K562 (cell line): ENCODE measurements around the gene GPR37L1. TPM values are rescaled to one million over a fixed set of nuclear protein-coding genes. Genes with fewer than 3 reads are reported as not detected.
A peak's percentile ranks its signal among the peaks of the same experiment; 100 is the strongest.

Source experiments
- ATAC-seq: fragments of 200-7000 bp; cut with Tn5 transposase; 3 replicates; pipeline ENCODE4 v1.9.1; 2020; ENCODE audit warnings: moderate library complexity
- BruUV-seq: library from RNA; stranded (reverse); fragments of 400-500 nt; replicated peaks from 2 replicates; lab custom pipeline; 2021; lab: Mats Ljungman, UMichigan
- CTCF ChIA-PET: fragments of 300-600 bp; formaldehyde crosslinking; extraction: SDS; loops from one replicate; lab custom pipeline; 2021; ENCODE audit warnings: low intra/inter-chr PET ratio; lab: Yijun Ruan, JAX
- POLR2A ChIA-PET: fragments of 300-600, 350-650 bp; sonication (Branson Sonifier 250); formaldehyde crosslinking; extraction: SDS; loops from one replicate; lab custom pipeline; 2021; ENCODE audit warnings: antibody characterized with exemption, inconsistent platforms; lab: Yijun Ruan, JAX
- DNase-seq, 4 experiments: peaks; one replicate each; pipeline versions ENCODE4 v3.0.0 to v3.0.0-alpha.2; 2011 to 2018; ENCODE audit warnings: low spot score in 3 of 4, mixed read lengths in 3 of 4; ENCODE audit errors: extremely low read depth in 1 of 4
- FAIRE-seq: peaks from 2 replicates; lab custom pipeline; 2011; peaks lifted over from hg19 to GRCh38; lab: Jason Lieb, UNC
- H2AFZ ChIP-seq: 2 replicates; pipeline ENCODE4 v1.6.0; 2011; ENCODE audit warnings: low read depth, low read length, control low read depth, inconsistent platforms
- H3K27ac ChIP-seq: fragments of 200-600 bp; 3 replicates; pipeline ENCODE4 v1.8.0; 2011; ENCODE audit warnings: low read depth, mild to moderate bottlenecking, control low read depth, inconsistent platforms, low read length, moderate library complexity, mixed read lengths; ENCODE audit errors: extremely low read depth
- H3K27me3 ChIP-seq, 2 experiments: fragments of 300-600 bp in 1 of 2; 2 replicates in 1 of 2; 3 replicates in 1 of 2; pipeline versions ENCODE4 v1.6.0 to v1.8.0; 2011; ENCODE audit warnings: inconsistent platforms in 2 of 2, low read length in 2 of 2, mild to moderate bottlenecking in 1 of 2, mixed read lengths in 1 of 2, moderate library complexity in 1 of 2; ENCODE audit not compliant: control insufficient read depth in 2 of 2, insufficient read depth in 2 of 2
- H3K36me3 ChIP-seq: fragments of 300-600 bp; 3 replicates; pipeline ENCODE4 v1.8.0; 2011; ENCODE audit warnings: mild to moderate bottlenecking, low read length, inconsistent platforms; ENCODE audit not compliant: control insufficient read depth, insufficient read depth
- H3K4me1 ChIP-seq, 2 experiments: fragments of 200-600 bp in 1 of 2; replicated peaks in 1 of 2; 2 replicates in 1 of 2; 3 replicates in 1 of 2; pipeline versions ENCODE4 v1.5.1 to v1.8.0; 2011; ENCODE audit warnings: inconsistent platforms in 2 of 2, low read length in 2 of 2, mild to moderate bottlenecking in 1 of 2, mixed read lengths in 1 of 2, moderate library complexity in 1 of 2; ENCODE audit not compliant: control insufficient read depth in 2 of 2, insufficient read depth in 2 of 2
- H3K4me2 ChIP-seq: 2 replicates; pipeline ENCODE4 v1.6.1; 2011; ENCODE audit warnings: low read length, control low read depth, inconsistent platforms, mixed read lengths; ENCODE audit not compliant: insufficient read depth
- H3K4me3 ChIP-seq: fragments of 200-600 bp; sonication (generic), shearing (Covaris generic); 2 replicates; pipeline ENCODE4 v1.5.1; 2016; ENCODE audit warnings: control low read depth, inconsistent platforms
- H3K79me2 ChIP-seq: fragments of 200-600 bp; 3 replicates; pipeline ENCODE4 v1.8.0; 2011; ENCODE audit warnings: low read length, inconsistent platforms; ENCODE audit not compliant: control insufficient read depth, insufficient read depth
- H3K9ac ChIP-seq, 2 experiments: 2 replicates each; pipeline versions ENCODE4 v1.6.0 to v1.6.1; 2011; ENCODE audit warnings: low read depth in 2 of 2, low read length in 2 of 2, control low read depth in 1 of 2, inconsistent platforms in 1 of 2, mild to moderate bottlenecking in 1 of 2, mixed read lengths in 1 of 2; ENCODE audit not compliant: insufficient read depth in 1 of 2
- H3K9me1 ChIP-seq: one replicate; pipeline ENCODE4 v1.6.0; 2011; ENCODE audit warnings: inconsistent platforms, mild to moderate bottlenecking, low read length, moderate library complexity; ENCODE audit not compliant: control insufficient read depth, insufficient read depth
- H3K9me3 ChIP-seq: replicated peaks from 2 replicates; pipeline ENCODE4 v1.5.1; 2011; ENCODE audit warnings: low read depth, low read length, inconsistent platforms; ENCODE audit not compliant: control insufficient read depth, insufficient read depth
- H4K20me1 ChIP-seq: replicated peaks from 2 replicates; pipeline ENCODE4 v1.6.1; 2011; ENCODE audit warnings: low read length, inconsistent platforms, mixed read lengths; ENCODE audit not compliant: control insufficient read depth, insufficient read depth
- ATF2 ChIP-seq: sonication (generic); formaldehyde crosslinking; IDR thresholded peaks from 2 replicates; pipeline ENCODE4 v1.8.1; 2022; ENCODE audit warnings: missing genetic modification reagents
- BHLHE40 ChIP-seq: IDR thresholded peaks from 2 replicates; pipeline ENCODE4 v1.6.1; 2011; ENCODE audit warnings: low read length, improper control_type of control experiment
- BRD4 ChIP-seq: fragments of 200-600 bp; sonication (generic); IDR thresholded peaks from 2 replicates; pipeline ENCODE4 v1.6.1; 2017; ENCODE audit warnings: inconsistent platforms
- KLF13 ChIP-seq: fragments of 450-650 bp; IDR thresholded peaks from 2 replicates; pipeline ENCODE4 v1.6.1; 2016; ENCODE audit warnings: missing genetic modification characterization, low read depth, mild to moderate bottlenecking, missing compliant biosample characterization, moderate library complexity, borderline replicate concordance
- RNF2 ChIP-seq: sonication (generic); IDR thresholded peaks from 2 replicates; pipeline ENCODE4 v1.6.1; 2016
- RREB1 ChIP-seq: fragments of 250-450 bp; sonication (Bioruptor Pico); IDR thresholded peaks from 2 replicates; pipeline ENCODE4 v1.4.0; 2020
- ZBTB11 ChIP-seq, 3 experiments: fragments of 200-800 bp in 1 of 3; fragments of 250-450 bp in 1 of 3; fragments of 450-650 bp in 1 of 3; sonication (Bioruptor Pico) in 1 of 3; sonication (Bioruptor generic) in 1 of 3; formaldehyde crosslinking in 1 of 3; IDR thresholded peaks; 2 replicates each; pipeline versions ENCODE4 v1.6.1 to v1.8.0; 2016 to 2022; ENCODE audit warnings: mild to moderate bottlenecking in 2 of 3, missing genetic modification characterization in 2 of 3, missing compliant biosample characterization in 1 of 3, moderate library complexity in 1 of 3
- ZNF140 ChIP-seq: fragments of 250-450 bp; sonication (Bioruptor Pico); IDR thresholded peaks from 2 replicates; pipeline ENCODE4 v1.8.0; 2021; ENCODE audit warnings: moderate library complexity, mild to moderate bottlenecking, inconsistent platforms
- WGBS: fragments of 100-300 bp; shearing (Covaris generic); methylation state at CpG from one replicate; pipeline ENCODE4 v1.1.6; 2016; ENCODE audit warnings: low coverage, mixed read lengths; ENCODE audit not compliant: insufficient coverage; ENCODE audit errors: missing lambda C conversion rate; 5-methylcytosine and 5-hydroxymethylcytosine counted together
- in situ Hi-C: fragments of 300-500 bp; cut with MboI; formaldehyde crosslinking; loops from 4 replicates; pipeline ENCODE4 v1.15.0; 2018; ENCODE audit warnings: inconsistent platforms, mixed read lengths
- intact Hi-C: fragments of 100-400 bp; cut with micrococcal nuclease; formaldehyde crosslinking; loops from 2 replicates; pipeline ENCODE4 v1.14.2; 2022
- polyA plus RNA-seq, 8 experiments: library from polyadenylated mRNA; depleted of rRNA in 4 of 8; stranded (reverse) in 5 of 8; unstranded in 3 of 8; fragments of >200 nt; fragmentation: Nextera tagmentation in 2 of 8; fragmentation: Illumina TruSeq in 1 of 8; extraction: Ambion mirVana in 2 of 8; extraction: Trizol in 1 of 8; gene quantifications; 2 replicates each; pipeline versions ENCODE4 v1.2.1 to v1.2.3, GENCODE V29; 2011 to 2014; ENCODE audit warnings: inconsistent platforms in 1 of 8, missing spikeins in 1 of 8
- total RNA-seq, 7 experiments: library from RNA; depleted of rRNA in 6 of 7; stranded (reverse); fragments of >200 nt in 6 of 7; fragmentation: Illumina TruSeq in 2 of 7; extraction: Trizol in 2 of 7; gene quantifications; 2 replicates each; pipeline versions ENCODE4 v1.2.1 to v1.2.3, GENCODE V29; 2011 to 2021; ENCODE audit warnings: low replicate concordance in 1 of 7

The GPR37L1 gene
- total and polyA plus RNA-seq, 9 of the 15 experiments (the other 6 are each of a cell fraction or from before 2014, with no cell fraction given), result not detected

- POLR2A ChIA-PET, result interaction anchor here (0.6 to 1.6 kb wide), 8 partner anchors 11 to 821 kb away, joined by 3 to 7 read pairs (median 3); no protein-coding TSS in a partner anchor
- TF ChIP-seq RNF2, result no peak
- TF ChIP-seq BRD4, result 0 out of 2 replicates have a peak, but pooled peaks have one; percentile 34
- peak in 1 of 3 experiments; percentile 70; a peak in 2 of 6 replicates for TF ChIP-seq ZBTB11 (CRISPR knock-in tag; IDR thresholded peaks at IDR 0.05)
- no peak for TF ChIP-seq KLF13 (tag)
- TF ChIP-seq ZNF140 (CRISPR knock-in tag), result no peak
- TF ChIP-seq ATF2 (CRISPR knock-in tag), result no peak
- TF ChIP-seq BHLHE40, result peak; percentile 47
- TF ChIP-seq RREB1 (CRISPR knock-in tag), result peak; percentile 57; the same call in 1 of the 2 replicates
Measured at GRCh38 chr1:202076050-202076511, 46.6 kb upstream of the GPR37L1 start.

More at GRCh38 chr1:202076050-202076511, 46.6 kb upstream of the GPR37L1 start:
- Histone ChIP-seq H4K20me1 (peaks cover 23% of the 10 kb centered on the region), H3K9me3 (no peaks in the 10 kb centered on the region), H3K9ac (peak overlapping the region in 1 of 2 experiments; percentile 53; a peak in 1 of 4 replicates), H3K27ac (peak overlapping the region; percentile 37; the same call in 2 of the 3 replicates), H3K4me3 (no peak overlapping the region), H3K79me2 (no peaks in the 10 kb centered on the region), H3K27me3 (no peaks in the 10 kb centered on the region), H3K36me3 (no peaks in the 10 kb centered on the region), H2AFZ (no peak overlapping the region), H3K4me1 (peaks cover 22 to 28% of the 10 kb centered on the region in 2 experiments), H3K4me2 (peak overlapping the region; percentile 26; the same call in 1 of the 2 replicates), H3K9me1 (no peaks in the 10 kb centered on the region)
- intact Hi-C loops, result loop anchor here (1.0 to 5.0 kb wide), 3 partner anchors 11 to 69 kb away; no protein-coding TSS in a partner anchor
- WGBS, result 10% methylated on average over 6 of the region's 6 CpGs
- peak; percentile 75 for ATAC-seq
- no TSS peak for BruUV-seq
- in situ Hi-C loops, result no loop called here
- CTCF ChIA-PET, result interaction anchor here (0.7 kb wide), 1 partner anchor 39 kb away, joined by 3 read pairs; no protein-coding TSS in a partner anchor
- FAIRE-seq, result peak; percentile 89
- peak; percentile 56 to 82 (median 76) for DNase-seq
